OCI-LY3 (cell line): ENCODE data around the gene TROAP.
"Not testable (repeated sequence)": the region's sequence is repeated elsewhere in the genome, so short reads cannot be mapped to it uniquely, and the experiment has no call there.

Experiments
- H2AFZ ChIP-seq: fragments of 200-600, 300-600 bp; shearing (Covaris generic); 2 replicates; pipeline ENCODE4 v1.6.0; 2014; ENCODE audit warnings: antibody characterized with exemption, low read depth, low read length
- H3K27ac ChIP-seq: fragments of 200-600, 300-600 bp; sonication (generic); 2 replicates; pipeline ENCODE4 v1.5.1; 2014; ENCODE audit warnings: mild to moderate bottlenecking, low read length, moderate library complexity, mixed read lengths
- H3K27me3 ChIP-seq: fragments of 200-600, 300-600 bp; sonication (generic); 2 replicates; pipeline ENCODE4 v1.6.1; 2014; ENCODE audit warnings: low read depth, low read length, mixed read lengths
- H3K36me3 ChIP-seq: fragments of 200-600, 300-600 bp; sonication (generic); replicated peaks from 2 replicates; pipeline ENCODE3; 2014; ENCODE audit warnings: low read depth, low read length, mixed read lengths
- H3K4me1 ChIP-seq: fragments of 300-600, 200-600 bp; sonication (generic); 2 replicates; pipeline ENCODE4 v1.6.1; 2014; ENCODE audit warnings: low read length, mixed read lengths
- H3K4me2 ChIP-seq: fragments of 200-600, 300-600 bp; sonication (generic); 2 replicates; pipeline ENCODE4 v1.6.1; 2014; ENCODE audit warnings: low read length, mixed read lengths
- H3K4me3 ChIP-seq: fragments of 300-600, 200-600 bp; sonication (generic); 2 replicates; pipeline ENCODE4 v1.5.1; 2014; ENCODE audit warnings: antibody characterized with exemption, mild to moderate bottlenecking, low read length, moderate library complexity
- H3K79me2 ChIP-seq: fragments of 300-600, 200-600 bp; shearing (Covaris generic); 2 replicates; pipeline ENCODE4 v1.6.1; 2014; ENCODE audit warnings: mild to moderate bottlenecking, low read length, mixed read lengths
- H3K9ac ChIP-seq: fragments of 300-600, 200-600 bp; shearing (Covaris generic); 2 replicates; pipeline ENCODE4 v1.6.0; 2014; ENCODE audit warnings: mild to moderate bottlenecking, low read length, moderate library complexity
- H3K9me3 ChIP-seq: fragments of 200-600, 300-600 bp; shearing (Covaris generic); 2 replicates; pipeline ENCODE4 v1.6.1; 2014; ENCODE audit warnings: low read length, mixed read lengths; ENCODE audit not compliant: insufficient read depth
- H4K20me1 ChIP-seq: fragments of 200-600, 300-600 bp; sonication (generic); 2 replicates; pipeline ENCODE4 v1.6.1; 2016; ENCODE audit warnings: low read length, mixed read lengths; ENCODE audit not compliant: insufficient read depth
- EZH2phosphoT487 ChIP-seq: fragments of 200-600 bp; shearing (Covaris generic); IDR thresholded peaks from 2 replicates; pipeline ENCODE4 v1.6.1; 2018; ENCODE audit warnings: antibody characterized with exemption, mixed run types, low read depth
- TF ChIP-seq, protein P1 (sequence below): fragments of 200-600, 300-600 bp; sonication (generic); IDR thresholded peaks from 2 replicates; pipeline ENCODE4 v1.5.1; 2014; ENCODE audit warnings: antibody characterized with exemption, low read length, low read depth

TROAP gene

GRCh38 chr12:49369411-49370145 lies 46.5 kb downstream of the TROAP start:
- H3K36me3 ChIP-seq, result no peaks in the 10 kb centered on the region
- peaks cover 22% of the 10 kb centered on the region; the same call in 1 of the 2 replicates for H4K20me1 ChIP-seq
- no peaks in the 10 kb centered on the region for H3K27me3 ChIP-seq
- peak overlapping the region; percentile 87 for H3K4me3 ChIP-seq
- no peaks in the 10 kb centered on the region for H3K9me3 ChIP-seq
- peaks cover 67% of the 10 kb centered on the region for H3K79me2 ChIP-seq
- TF ChIP-seq, protein P1, sequence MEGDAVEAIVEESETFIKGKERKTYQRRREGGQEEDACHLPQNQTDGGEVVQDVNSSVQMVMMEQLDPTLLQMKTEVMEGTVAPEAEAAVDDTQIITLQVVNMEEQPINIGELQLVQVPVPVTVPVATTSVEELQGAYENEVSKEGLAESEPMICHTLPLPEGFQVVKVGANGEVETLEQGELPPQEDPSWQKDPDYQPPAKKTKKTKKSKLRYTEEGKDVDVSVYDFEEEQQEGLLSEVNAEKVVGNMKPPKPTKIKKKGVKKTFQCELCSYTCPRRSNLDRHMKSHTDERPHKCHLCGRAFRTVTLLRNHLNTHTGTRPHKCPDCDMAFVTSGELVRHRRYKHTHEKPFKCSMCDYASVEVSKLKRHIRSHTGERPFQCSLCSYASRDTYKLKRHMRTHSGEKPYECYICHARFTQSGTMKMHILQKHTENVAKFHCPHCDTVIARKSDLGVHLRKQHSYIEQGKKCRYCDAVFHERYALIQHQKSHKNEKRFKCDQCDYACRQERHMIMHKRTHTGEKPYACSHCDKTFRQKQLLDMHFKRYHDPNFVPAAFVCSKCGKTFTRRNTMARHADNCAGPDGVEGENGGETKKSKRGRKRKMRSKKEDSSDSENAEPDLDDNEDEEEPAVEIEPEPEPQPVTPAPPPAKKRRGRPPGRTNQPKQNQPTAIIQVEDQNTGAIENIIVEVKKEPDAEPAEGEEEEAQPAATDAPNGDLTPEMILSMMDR, result no peak; the same call in 1 of the 2 replicates
- TF ChIP-seq EZH2phosphoT487, result no peak
- H3K4me2 ChIP-seq, result peak overlapping the region; percentile 91
- peak overlapping the region; percentile 17 for H3K27ac ChIP-seq
- no peak overlapping the region for H2AFZ ChIP-seq
- H3K9ac ChIP-seq, result no peak overlapping the region
- H3K4me1 ChIP-seq, result peaks cover 28% of the 10 kb centered on the region

GRCh38 chr12:49370539-49370938 lies 47.5 kb downstream of the TROAP start:
- Histone ChIP-seq H3K4me2 (no peak overlapping the region), H3K4me1 (peaks cover 28% of the 10 kb centered on the region), H3K27ac (no peak overlapping the region), H3K36me3 (no peaks in the 10 kb centered on the region), H3K9ac (no peak overlapping the region), H3K27me3 (no peaks in the 10 kb centered on the region), H3K4me3 (no peak overlapping the region), H3K9me3 (no peaks in the 10 kb centered on the region), H2AFZ (no peak overlapping the region), H3K79me2 (peaks cover 69% of the 10 kb centered on the region), H4K20me1 (peaks cover 26% of the 10 kb centered on the region)
- TF ChIP-seq, protein P1, result no peak
- TF ChIP-seq EZH2phosphoT487, result no peak

DNA sequence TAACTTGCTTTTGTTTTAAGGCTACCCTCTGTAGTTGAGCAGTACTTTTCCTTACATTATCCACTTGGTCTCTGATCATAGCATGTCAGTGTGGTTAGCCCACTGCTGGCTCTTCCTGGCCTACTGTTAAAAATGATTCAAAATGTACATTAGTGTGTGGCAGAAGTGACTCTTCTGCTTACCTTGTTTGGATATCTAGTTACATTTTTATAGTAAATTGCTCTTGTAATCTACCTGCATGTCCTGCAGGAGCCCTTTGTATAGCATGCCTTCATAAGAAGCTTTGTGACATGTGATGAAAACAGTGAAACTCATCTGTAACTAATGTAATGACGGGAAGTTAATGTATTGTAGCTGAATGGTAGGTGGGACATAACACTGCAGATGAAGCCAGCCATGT lies 52.4 kb downstream of the TROAP start:
- Histone ChIP-seq H3K79me2 (peaks cover 49% of the 10 kb centered on the region), H3K36me3 (no peaks in the 10 kb centered on the region), H3K4me3 (no peak overlapping the region), H3K27ac (no peak overlapping the region), H3K4me2 (no peak overlapping the region), H2AFZ (no peak overlapping the region), H3K4me1 (peaks cover 5% of the 10 kb centered on the region), H4K20me1 (peaks cover 13% of the 10 kb centered on the region), H3K9me3 (no peaks in the 10 kb centered on the region), H3K9ac (no peak overlapping the region), H3K27me3 (no peaks in the 10 kb centered on the region)
- TF ChIP-seq, protein P1, result no peak
- TF ChIP-seq EZH2phosphoT487, result no peak

DNA sequence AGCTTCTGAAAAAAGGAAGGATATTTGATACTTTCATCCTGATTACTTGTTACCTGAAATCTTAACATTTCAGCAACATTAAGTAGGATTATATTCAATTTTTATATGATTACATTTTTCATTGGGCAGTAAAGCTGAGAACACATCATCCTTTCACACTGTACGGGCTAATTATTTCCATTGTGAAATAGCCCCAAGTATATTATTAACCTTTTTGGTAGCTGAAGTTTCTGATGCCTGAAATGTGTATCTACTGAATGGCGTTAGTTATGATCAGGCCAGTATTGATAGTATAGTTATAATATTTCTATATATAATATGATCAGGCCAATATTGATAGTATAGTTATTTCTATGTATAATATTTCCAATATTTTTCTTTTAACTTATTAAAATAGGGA lies 54.3 kb downstream of the TROAP start:
- Histone ChIP-seq H3K9me3 (no peaks in the 10 kb centered on the region), H3K4me3 (no peak overlapping the region), H3K27ac (no peak overlapping the region), H3K79me2 (peaks cover 44% of the 10 kb centered on the region), H3K9ac (no peak overlapping the region), H3K27me3 (no peaks in the 10 kb centered on the region), H2AFZ (no peak overlapping the region), H3K4me2 (no peak overlapping the region), H3K4me1 (no peaks in the 10 kb centered on the region; the same call in 1 of the 2 replicates), H3K36me3 (no peaks in the 10 kb centered on the region), H4K20me1 (peaks cover 12% of the 10 kb centered on the region; the same call in 1 of the 2 replicates)
- no peak for TF ChIP-seq EZH2phosphoT487
- TF ChIP-seq, protein P1, result no peak

- Histone ChIP-seq H3K79me2 (peaks cover 32% of the 10 kb centered on the region), H4K20me1 (peaks cover 11% of the 10 kb centered on the region; the same call in 1 of the 2 replicates)
- not testable (repeated sequence) for H3K9ac ChIP-seq, H3K4me3 ChIP-seq, H3K4me2 ChIP-seq, H3K36me3 ChIP-seq, H3K27ac ChIP-seq, H3K4me1 ChIP-seq, H2AFZ ChIP-seq, H3K27me3 ChIP-seq, H3K9me3 ChIP-seq
Observed at GRCh38 chr12:49380184-49380583, 57.1 kb downstream of the TROAP start.
